Prostate gland (tissue), 2 donors: ENCODE data around the gene GPRIN2. TPM values are rescaled to one million over a fixed set of nuclear protein-coding genes. Genes with fewer than 3 reads are reported as not detected.
"Not testable (repeated sequence)": the region's sequence is repeated elsewhere in the genome, so short reads cannot be mapped to it uniquely, and the experiment has no call there.

Source experiments
- DNase-seq: peaks from one replicate; pipeline ENCODE4 v3.0.0-alpha.2; 2019; ENCODE audit warnings: low spot score
- H3K27ac ChIP-seq, 2 donors: fragments of 200-600 bp; sonication (generic); 2 replicates each; pipeline ENCODE4 v1.5.1; 2017 to 2019
- H3K27me3 ChIP-seq: fragments of 200-600 bp; sonication (generic); replicated peaks from 2 replicates; pipeline ENCODE4 v1.5.1; 2019; ENCODE audit not compliant: insufficient read depth
- H3K36me3 ChIP-seq, 2 donors: fragments of 200-600 bp; sonication (generic); 1 replicate in 1 of 2; 2 replicates in 1 of 2; pipeline versions ENCODE4 v1.5.1 to v1.8.1; 2017 to 2019
- H3K4me1 ChIP-seq: fragments of 200-600 bp; sonication (generic); replicated peaks from 2 replicates; pipeline ENCODE4 v1.5.1; 2019
- H3K4me3 ChIP-seq, 2 donors: fragments of 200-600 bp; sonication (generic); 2 replicates each; pipeline ENCODE4 v1.5.1; 2017 to 2019
- H3K9me3 ChIP-seq: fragments of 200-600 bp; sonication (generic); 2 replicates; pipeline ENCODE4 v1.5.1; 2017
- CTCF ChIP-seq, 4 experiments: fragments of 200-600 bp in 2 of 4; fragments of 450-650 bp in 2 of 4; sonication (generic) in 2 of 4; IDR thresholded peaks; 1 replicate in 3 of 4; 2 replicates in 1 of 4; pipeline ENCODE4 v1.5.1; 2016 to 2019; ENCODE audit warnings: antibody characterized with exemption in 4 of 4, mild to moderate bottlenecking in 2 of 4, moderate library complexity in 2 of 4
- POLR2A ChIP-seq: fragments of 450-650 bp; IDR thresholded peaks from one replicate; pipeline ENCODE4 v1.6.1; 2016; ENCODE audit warnings: antibody characterized with exemption, mild to moderate bottlenecking
- POLR2AphosphoS5 ChIP-seq: sonication (generic); formaldehyde crosslinking; IDR thresholded peaks from one replicate; pipeline ENCODE4 v1.6.1; 2017; ENCODE audit warnings: antibody characterized with exemption
- WGBS: methylation state at CpG from one replicate; pipeline ENCODE4 v1.1.5; 2018; 5-methylcytosine and 5-hydroxymethylcytosine counted together
- intact Hi-C: fragments of 100-400 bp; cut with DNase I; formaldehyde crosslinking; loops from one replicate; pipeline ENCODE4 v1.14.2; 2022
- total RNA-seq, 2 donors: library from RNA; depleted of rRNA; stranded (reverse); fragments of >200 nt; gene quantifications; one replicate each; pipeline ENCODE4 v1.1.0, GENCODE V29; 2016

The GPRIN2 gene
- total RNA-seq, 2 donors from 2014 or later: 4.3 to 16.9 TPM

- H3K9me3 ChIP-seq: no peaks in the 10 kb centered on the region
- H3K36me3 ChIP-seq: no peaks in the 10 kb centered on the region
- TF ChIP-seq POLR2A (no peak), CTCF (IDR thresholded peaks at IDR 0.05) (no peak), POLR2AphosphoS5 (no peak)
- intact Hi-C loops: no loop called here
- WGBS: 88% methylated on average over 6 of the region's 6 CpGs
- no peaks in the 10 kb centered on the region for H3K27me3 ChIP-seq
- H3K4me3 ChIP-seq: no peak overlapping the region
- no peak overlapping the region for H3K27ac ChIP-seq
- H3K4me1 ChIP-seq: no peaks in the 10 kb centered on the region
- no peak for DNase-seq
Measured at GRCh38 chr10:46536171-46536570, 20.3 kb downstream of the GPRIN2 start.

- H3K4me3 ChIP-seq: no peak overlapping the region
- no peaks in the 10 kb centered on the region for H3K36me3 ChIP-seq
- no peak overlapping the region for H3K27ac ChIP-seq
- WGBS: 82% methylated on average over 6 of the region's 6 CpGs
- TF ChIP-seq POLR2AphosphoS5 (no peak), CTCF (IDR thresholded peaks at IDR 0.05) (no peak), POLR2A (no peak)
- no peaks in the 10 kb centered on the region for H3K9me3 ChIP-seq
- no peaks in the 10 kb centered on the region for H3K4me1 ChIP-seq
- intact Hi-C loops: no loop called here
- DNase-seq: no peak
- no peaks in the 10 kb centered on the region for H3K27me3 ChIP-seq
Measured at GRCh38 chr10:46534828-46535524, 21.5 kb downstream of the GPRIN2 start.

GRCh38 chr10:46532256-46532655, 24.2 kb downstream of the GPRIN2 start:
- DNase-seq, H3K36me3 ChIP-seq, H3K27me3 ChIP-seq, intact Hi-C loops, H3K9me3 ChIP-seq, H3K4me1 ChIP-seq, H3K4me3 ChIP-seq, H3K27ac ChIP-seq: not testable (repeated sequence)
- 82% methylated on average over 1 of the region's 1 CpG for WGBS

GRCh38 chr10:46530249-46531186, 25.9 kb downstream of the GPRIN2 start:
- WGBS: 85% methylated on average over 18 of the region's 18 CpGs
- Histone ChIP-seq H3K4me3 (no peak overlapping the region), H3K36me3 (no peaks in the 10 kb centered on the region), H3K27ac (no peak overlapping the region), H3K27me3 (no peaks in the 10 kb centered on the region), H3K9me3 (no peaks in the 10 kb centered on the region), H3K4me1 (no peaks in the 10 kb centered on the region)
- DNase-seq: no peak
- TF ChIP-seq POLR2AphosphoS5 (no peak), CTCF (IDR thresholded peaks at IDR 0.05) (no peak), POLR2A (no peak)
- intact Hi-C loops: no loop called here

GRCh38 chr10:46529742-46530141, 26.7 kb downstream of the GPRIN2 start:
- intact Hi-C loops: not testable (repeated sequence)
- 92% methylated on average over 7 of the region's 7 CpGs for WGBS

More at GRCh38 chr10:46529742-46530141, 26.7 kb downstream of the GPRIN2 start:
- not testable (repeated sequence) for H3K36me3 ChIP-seq, H3K27ac ChIP-seq, H3K9me3 ChIP-seq, DNase-seq, H3K27me3 ChIP-seq, H3K4me1 ChIP-seq, H3K4me3 ChIP-seq
